Fibroblast of pulmonary artery (primary cell): Measurements from ENCODE around the gene SHISA9.
A peak's percentile ranks its signal among the peaks of the same experiment; 100 is the strongest.

ENCODE experiments used
- DNase-seq: peaks from one replicate; pipeline ENCODE4 v3.0.0-alpha.2; 2010; ENCODE audit warnings: low read depth
- H3K4me3 ChIP-seq: replicated peaks from 2 replicates; pipeline ENCODE4 v1.5.1; 2011; ENCODE audit warnings: low read depth, mild to moderate bottlenecking, control low read depth, low read length, moderate library complexity
- CTCF ChIP-seq: IDR thresholded peaks from 2 replicates; pipeline ENCODE4 v1.5.1; 2011; ENCODE audit warnings: mild to moderate bottlenecking, control low read depth, low read length, inconsistent platforms; ENCODE audit errors: missing control alignments

SHISA9 gene

GRCh38 chr16:12868788-12869187 lies 32.6 kb upstream of the SHISA9 start:
- no peak for TF ChIP-seq CTCF
- H3K4me3 ChIP-seq = no peak overlapping the region
- DNase-seq = no peak

GRCh38 chr16:12869698-12870427 lies 31.5 kb upstream of the SHISA9 start:
- H3K4me3 ChIP-seq = no peak overlapping the region
- no peak for DNase-seq
- TF ChIP-seq CTCF = no peak

- no peak overlapping the region for H3K4me3 ChIP-seq
- no peak for DNase-seq
- TF ChIP-seq CTCF = no peak
Measured at GRCh38 chr16:12871784-12872183, 29.6 kb upstream of the SHISA9 start.

- no peak for TF ChIP-seq CTCF
- no peak overlapping the region for H3K4me3 ChIP-seq
- peak; percentile 34 for DNase-seq
Measured at GRCh38 chr16:12874186-12874585, 27.2 kb upstream of the SHISA9 start.

GRCh38 chr16:12876778-12877177 lies 24.6 kb upstream of the SHISA9 start:
- no peak for TF ChIP-seq CTCF
- DNase-seq = no peak
- H3K4me3 ChIP-seq = no peak overlapping the region

- DNase-seq = no peak
- TF ChIP-seq CTCF = no peak
Measured at GRCh38 chr16:12878973-12879372, 22.4 kb upstream of the SHISA9 start.

GRCh38 chr16:12879812-12880211 lies 21.6 kb upstream of the SHISA9 start:
- TF ChIP-seq CTCF = no peak
- no peak for DNase-seq
- no peak overlapping the region for H3K4me3 ChIP-seq

More at GRCh38 chr16:12878973-12879372, 22.4 kb upstream of the SHISA9 start:
- H3K4me3 ChIP-seq = no peak overlapping the region
